Activated CD4-positive, alpha-beta T cell treated with anti-CD3 and anti-CD28 coated beads, Interleukin-2, amount 10 ng/mL, durations not matched to agents 7 days and 5 days (primary cell): ENCODE results near the gene CDH26. TPM values are rescaled to one million over a fixed set of nuclear protein-coding genes. Genes with fewer than 3 reads are reported as not detected.

Experiments
- CTCF ChIA-PET: fragments of 350-600 bp; sonication (Branson Sonifier 250); formaldehyde crosslinking; loops from one replicate; lab custom pipeline; 2021; ENCODE audit warnings: antibody characterized with exemption; lab: Charles Lee
- POLR2A ChIA-PET: fragments of 350-600 bp; sonication (Branson Sonifier 250); formaldehyde crosslinking; loops from one replicate; lab custom pipeline; 2021; ENCODE audit warnings: antibody characterized with exemption; lab: Charles Lee
- DNase-seq: peaks from one replicate; pipeline ENCODE4 v3.0.0-alpha.2; 2020
- H3K27ac Mint-ChIP-seq: one replicate; pipeline ENCODE4 v1.8.0; 2021; ENCODE audit warnings: mild to moderate bottlenecking, moderate library complexity, mixed read lengths
- H3K27me3 Mint-ChIP-seq: one replicate; pipeline ENCODE4 v1.8.0; 2021; ENCODE audit warnings: mixed read lengths
- H3K36me3 Mint-ChIP-seq: one replicate; pipeline ENCODE4 v1.8.0; 2021; ENCODE audit warnings: low read depth, mixed read lengths
- H3K4me1 Mint-ChIP-seq: one replicate; pipeline ENCODE4 v1.8.0; 2021; ENCODE audit warnings: mixed read lengths
- H3K4me3 Mint-ChIP-seq: one replicate; pipeline ENCODE4 v1.8.0; 2021; ENCODE audit warnings: mild to moderate bottlenecking, moderate library complexity, mixed read lengths
- H3K9me3 Mint-ChIP-seq: one replicate; pipeline ENCODE4 v1.8.0; 2021; ENCODE audit warnings: mixed read lengths
- total RNA-seq, 2 experiments: library from RNA; stranded (reverse); gene quantifications; one replicate each; pipeline ENCODE4 v1.2.3, GENCODE V29; 2021

The CDH26 gene
- total RNA-seq, 2 experiments from 2014 or later: 0.40 to 0.47 TPM

DNA sequence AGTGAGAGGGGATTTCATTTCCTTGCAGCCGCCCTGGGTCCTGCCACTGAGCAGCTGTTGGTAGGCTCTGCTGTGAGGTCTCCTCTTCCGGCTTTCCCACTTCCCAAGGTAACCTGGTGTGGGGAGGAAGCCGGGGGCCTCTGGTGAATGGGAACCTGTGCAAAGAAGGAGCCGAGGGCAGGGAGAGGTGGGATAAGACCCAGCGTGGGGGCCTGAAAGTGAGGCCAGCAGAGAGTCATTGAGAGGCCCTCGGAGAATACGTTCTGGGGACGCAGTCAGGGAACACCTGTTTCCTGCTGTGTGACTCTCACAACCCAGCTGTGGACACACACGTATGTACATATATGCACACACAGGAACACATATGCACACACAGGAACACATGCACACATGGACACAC is 100.7 kb downstream of the CDH26 start:
- Mint-ChIP-seq H3K36me3 (no peaks in the 10 kb centered on the region), H3K9me3 (no peaks in the 10 kb centered on the region), H3K27me3 (no peaks in the 10 kb centered on the region), H3K4me3 (peak overlapping the region; percentile 80), H3K4me1 (peaks cover 59% of the 10 kb centered on the region), H3K27ac (peak overlapping the region; percentile 89)
- POLR2A ChIA-PET: no interaction called here
- CTCF ChIA-PET: interaction anchor here (1.3 to 1.9 kb wide), 2 partner anchors 205 to 208 kb away, joined by 3 to 14 read pairs; no protein-coding TSS in a partner anchor
- DNase-seq: no peak

DNA sequence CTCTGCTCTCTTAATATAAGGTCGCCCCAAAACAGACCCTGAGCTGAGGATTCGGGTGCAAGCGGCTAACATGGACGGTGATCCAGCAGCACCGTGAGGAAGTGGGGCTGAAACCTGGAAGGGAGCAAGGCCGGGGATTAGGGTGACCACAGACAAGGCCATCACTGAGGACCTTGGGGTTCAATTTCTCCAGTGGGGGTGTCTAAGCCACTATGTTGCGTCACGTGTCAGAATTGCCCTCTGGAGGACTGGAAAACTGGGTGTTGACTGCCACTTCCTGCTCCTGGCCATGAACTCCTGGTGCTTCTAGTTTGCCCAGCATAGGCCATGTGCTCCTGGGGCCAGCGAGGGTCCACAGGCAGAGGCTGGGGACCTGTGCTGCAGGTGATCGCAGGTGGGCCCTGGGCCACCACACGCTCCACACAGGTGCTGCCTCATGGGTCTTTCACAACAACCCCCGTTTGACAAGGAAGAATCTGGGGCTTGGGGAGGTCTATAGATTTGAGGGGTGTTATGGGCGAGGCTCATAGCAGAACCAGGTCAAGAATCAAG is 101.9 kb downstream of the CDH26 start:
- Mint-ChIP-seq H3K4me1 (peaks cover 57% of the 10 kb centered on the region), H3K27ac (no peak overlapping the region), H3K9me3 (peaks cover 2% of the 10 kb centered on the region), H3K4me3 (no peak overlapping the region), H3K36me3 (no peaks in the 10 kb centered on the region), H3K27me3 (no peaks in the 10 kb centered on the region)
- DNase-seq: no peak
- ChIA-PET CTCF (no interaction called here), POLR2A (no interaction called here)

DNA sequence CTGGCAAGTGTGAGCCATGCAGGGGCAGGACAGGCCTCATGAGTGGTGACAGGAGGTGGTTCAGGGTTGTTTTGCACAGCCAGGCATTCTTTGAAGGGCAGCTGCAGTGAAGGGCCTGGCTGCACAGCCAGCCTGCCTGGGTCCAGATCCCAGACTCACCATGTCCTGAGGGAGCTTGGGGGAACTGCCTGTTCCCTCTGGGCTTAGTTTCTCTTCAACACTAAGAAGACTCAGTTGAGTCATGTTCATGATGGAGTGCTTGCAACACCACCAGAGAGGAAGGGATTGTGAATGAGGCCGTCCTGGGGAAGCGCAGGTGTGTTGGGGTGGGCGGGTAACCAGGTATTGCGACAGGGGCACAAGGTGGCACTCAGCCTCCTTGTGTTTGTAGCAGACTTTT is 102.4 kb downstream of the CDH26 start:
- DNase-seq: no peak
- ChIA-PET POLR2A (no interaction called here), CTCF (no interaction called here)
- Mint-ChIP-seq H3K4me3 (no peak overlapping the region), H3K4me1 (peaks cover 54% of the 10 kb centered on the region), H3K36me3 (no peaks in the 10 kb centered on the region), H3K9me3 (peaks cover 5% of the 10 kb centered on the region), H3K27me3 (no peaks in the 10 kb centered on the region), H3K27ac (no peak overlapping the region)

GRCh38 chr20:60062431-60063047 is 104.3 kb downstream of the CDH26 start:
- H3K27ac Mint-ChIP-seq: no peak overlapping the region
- peaks cover 9% of the 10 kb centered on the region for H3K9me3 Mint-ChIP-seq
- DNase-seq: no peak
- CTCF ChIA-PET: no interaction called here
- POLR2A ChIA-PET: no interaction called here
- no peak overlapping the region for H3K4me3 Mint-ChIP-seq
- no peaks in the 10 kb centered on the region for H3K27me3 Mint-ChIP-seq
- H3K4me1 Mint-ChIP-seq: peaks cover 38% of the 10 kb centered on the region
- H3K36me3 Mint-ChIP-seq: peaks cover 3% of the 10 kb centered on the region

GRCh38 chr20:60063048-60063451 is 104.8 kb downstream of the CDH26 start:
- Mint-ChIP-seq H3K36me3 (peaks cover 3% of the 10 kb centered on the region), H3K27ac (no peak overlapping the region), H3K4me3 (no peak overlapping the region), H3K9me3 (peaks cover 9% of the 10 kb centered on the region), H3K4me1 (peaks cover 33% of the 10 kb centered on the region), H3K27me3 (no peaks in the 10 kb centered on the region)
- no peak for DNase-seq
- ChIA-PET POLR2A (no interaction called here), CTCF (no interaction called here)

- H3K4me1 Mint-ChIP-seq: peaks cover 25% of the 10 kb centered on the region
- CTCF ChIA-PET: interaction anchor here (0.6 kb wide), 1 partner anchor 1080 kb away, joined by 3 read pairs; no protein-coding TSS in a partner anchor
- H3K36me3 Mint-ChIP-seq: peaks cover 3% of the 10 kb centered on the region
- H3K27ac Mint-ChIP-seq: peak overlapping the region; percentile 11
- POLR2A ChIA-PET: no interaction called here
- peaks cover 9% of the 10 kb centered on the region for H3K9me3 Mint-ChIP-seq
- no peak for DNase-seq
- no peak overlapping the region for H3K4me3 Mint-ChIP-seq
- no peaks in the 10 kb centered on the region for H3K27me3 Mint-ChIP-seq
Measured at GRCh38 chr20:60063739-60064380, 105.6 kb downstream of the CDH26 start.

Other genes with a start within 250 kb of the CDH26 start
- 1 to 10 TPM; 7.6 to 9.1 TPM for gene SYCP2, start 24.8 kb upstream of the CDH26 start, total RNA-seq
- gene PPP1R3D, start 18.1 kb upstream of the CDH26 start, total RNA-seq: 1 to 10 TPM; 7.0 to 7.5 TPM
- gene FAM217B, start 18.0 kb upstream of the CDH26 start, total RNA-seq: 10 to 100 TPM; 33.7 to 40.6 TPM